Fibroblast of lung (primary cell): ENCODE measurements around the gene SEC16A. TPM values are rescaled to one million over a fixed set of nuclear protein-coding genes. Genes with fewer than 3 reads are reported as not detected.

Experiments
- DNase-seq, 2 donors: peaks; one replicate each; pipeline versions ENCODE4 v3.0.0 to v3.0.0-alpha.2; 2010; ENCODE audit warnings: low read depth in 2 of 2
- H2AFZ ChIP-seq: 2 replicates; pipeline ENCODE4 v1.5.1; 2012; ENCODE audit warnings: low read length, control low read depth, inconsistent platforms
- H3K27ac ChIP-seq: 2 replicates; pipeline ENCODE4 v1.5.1; 2011; ENCODE audit warnings: low read length, control low read depth; ENCODE audit not compliant: insufficient read depth
- H3K27me3 ChIP-seq: 2 replicates; pipeline ENCODE4 v1.5.1; 2011; ENCODE audit warnings: mild to moderate bottlenecking, low read length; ENCODE audit not compliant: control insufficient read depth, insufficient read depth
- H3K36me3 ChIP-seq: 2 replicates; pipeline ENCODE4 v1.5.1; 2011; ENCODE audit warnings: low read length; ENCODE audit not compliant: control insufficient read depth, insufficient read depth
- H3K4me1 ChIP-seq: 2 replicates; pipeline ENCODE4 v1.5.1; 2011; ENCODE audit warnings: low read length; ENCODE audit not compliant: control insufficient read depth, insufficient read depth; ENCODE audit errors: extremely low read depth
- H3K4me2 ChIP-seq: 2 replicates; pipeline ENCODE4 v1.5.1; 2011; ENCODE audit warnings: low read length, control low read depth; ENCODE audit not compliant: insufficient read depth; ENCODE audit errors: extremely low read depth
- H3K4me3 ChIP-seq, 4 experiments: fragments of 200-600 bp in 1 of 4; sonication (generic) in 1 of 4; replicated peaks in 1 of 4; 2 replicates each; pipeline ENCODE4 v1.5.1; 2011 to 2016; ENCODE audit warnings: low read length in 4 of 4, low read depth in 3 of 4, mild to moderate bottlenecking in 3 of 4, control low read depth in 2 of 4, inconsistent platforms in 1 of 4, mixed read lengths in 1 of 4; ENCODE audit not compliant: insufficient read depth in 1 of 4; ENCODE audit errors: control extremely low read depth in 1 of 4
- H3K79me2 ChIP-seq: 2 replicates; pipeline ENCODE4 v1.5.1; 2012; ENCODE audit warnings: mild to moderate bottlenecking, low read length, inconsistent platforms; ENCODE audit not compliant: control insufficient read depth, insufficient read depth
- H3K9ac ChIP-seq: 2 replicates; pipeline ENCODE4 v1.5.1; 2011; ENCODE audit warnings: mild to moderate bottlenecking, low read length, control low read depth; ENCODE audit not compliant: insufficient read depth
- H3K9me3 ChIP-seq: 2 replicates; pipeline ENCODE4 v1.5.1; 2012; ENCODE audit warnings: low read depth, low read length; ENCODE audit not compliant: control insufficient read depth, insufficient read depth
- H4K20me1 ChIP-seq: 2 replicates; pipeline ENCODE4 v1.5.1; 2011; ENCODE audit warnings: low read length; ENCODE audit not compliant: control insufficient read depth, insufficient read depth; ENCODE audit errors: extremely low read depth
- CTCF ChIP-seq, 2 donors: IDR thresholded peaks in 1 of 2; conservative IDR thresholded peaks in 1 of 2; 1 replicate in 1 of 2; 2 replicates in 1 of 2; pipeline ENCODE4 v1.5.1; 2011 to 2012; ENCODE audit warnings: low read length in 2 of 2, control low read depth in 1 of 2, inconsistent platforms in 1 of 2, low read depth in 1 of 2, mild to moderate bottlenecking in 1 of 2
- EZH2 ChIP-seq: IDR thresholded peaks from 2 replicates; pipeline ENCODE4 v1.5.1; 2012; ENCODE audit warnings: low read length, control low read depth, mild to moderate bottlenecking; ENCODE audit errors: missing control alignments
- polyA plus RNA-seq, 2 donors: library from polyadenylated mRNA; depleted of rRNA in 1 of 2; stranded (reverse) in 1 of 2; unstranded in 1 of 2; fragments of >200 nt; gene quantifications; 2 replicates each; pipeline ENCODE4 v1.2.1, GENCODE V29; 2011 to 2012; ENCODE audit warnings: missing spikeins in 1 of 2
- total RNA-seq: library from RNA; depleted of rRNA; stranded (reverse); fragments of >200 nt; gene quantifications from 2 replicates; pipeline ENCODE4 v1.2.1, GENCODE V29; 2014

Gene SEC16A
- total and polyA plus RNA-seq, 2 donors (not counting 1 experiment from before 2014, with no cell fraction given): 17.8 to 23.9 TPM

DNA sequence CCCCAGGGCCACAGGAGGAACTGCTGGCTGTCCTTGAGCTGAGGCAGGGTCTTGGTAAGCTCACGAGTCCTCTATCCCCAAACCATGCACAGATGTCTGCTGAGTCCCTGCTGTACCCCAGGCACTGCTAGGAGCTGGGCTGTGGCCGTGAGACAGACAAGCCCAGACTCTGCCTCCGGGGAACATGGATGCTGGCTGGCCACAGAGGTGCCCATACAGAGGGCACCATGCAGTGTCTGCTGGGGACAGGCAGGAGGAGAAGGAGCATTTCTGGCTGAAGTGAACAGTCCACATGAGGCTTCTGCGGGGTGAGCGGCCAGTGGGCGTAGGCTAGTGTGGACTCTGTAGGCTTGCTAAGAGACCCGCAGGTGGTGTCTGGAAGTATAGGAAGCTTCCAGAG is 4.8 kb upstream of the SEC16A start:
- Histone ChIP-seq H3K4me3 (no peak overlapping the region), H3K9me3 (no peaks in the 10 kb centered on the region)
- no peak for TF ChIP-seq EZH2
- no peak for TF ChIP-seq CTCF (conservative IDR thresholded peaks at IDR 0.05 in 1 of 2, IDR thresholded peaks at IDR 0.05 in 1 of 2; ENCODE audit: low read depth in 1 of 2, low read length in 2 of 2)

GRCh38 chr9:136486823-136487620 is 4.2 kb upstream of the SEC16A start:
- peaks cover 6% of the 10 kb centered on the region for H3K79me2 ChIP-seq
- no peaks in the 10 kb centered on the region for H3K9me3 ChIP-seq
- no peaks in the 10 kb centered on the region for H3K27me3 ChIP-seq
- no peak for DNase-seq
- H3K9ac ChIP-seq: no peak overlapping the region
- H3K36me3 ChIP-seq: no peaks in the 10 kb centered on the region
- H3K4me3 ChIP-seq: no peak overlapping the region
- H2AFZ ChIP-seq: no peak overlapping the region
- H4K20me1 ChIP-seq: no peaks in the 10 kb centered on the region
- TF ChIP-seq EZH2 (no peak), CTCF (conservative IDR thresholded peaks at IDR 0.05 in 1 of 2, IDR thresholded peaks at IDR 0.05 in 1 of 2; ENCODE audit: low read depth in 1 of 2, low read length in 2 of 2) (no peak)
- no peak overlapping the region for H3K4me2 ChIP-seq
- peaks cover 2% of the 10 kb centered on the region for H3K4me1 ChIP-seq
- no peak overlapping the region for H3K27ac ChIP-seq

More for the DNA sequence above, 4.8 kb upstream of the SEC16A start:
- H3K36me3 ChIP-seq: no peaks in the 10 kb centered on the region
- H2AFZ ChIP-seq: no peak overlapping the region
- no peaks in the 10 kb centered on the region for H3K27me3 ChIP-seq
- no peak overlapping the region for H3K9ac ChIP-seq
- no peak overlapping the region for H3K27ac ChIP-seq
- H3K79me2 ChIP-seq: no peaks in the 10 kb centered on the region
- no peak for DNase-seq
- H4K20me1 ChIP-seq: no peaks in the 10 kb centered on the region
- H3K4me1 ChIP-seq: peaks cover 2% of the 10 kb centered on the region
- H3K4me2 ChIP-seq: no peak overlapping the region

DNA sequence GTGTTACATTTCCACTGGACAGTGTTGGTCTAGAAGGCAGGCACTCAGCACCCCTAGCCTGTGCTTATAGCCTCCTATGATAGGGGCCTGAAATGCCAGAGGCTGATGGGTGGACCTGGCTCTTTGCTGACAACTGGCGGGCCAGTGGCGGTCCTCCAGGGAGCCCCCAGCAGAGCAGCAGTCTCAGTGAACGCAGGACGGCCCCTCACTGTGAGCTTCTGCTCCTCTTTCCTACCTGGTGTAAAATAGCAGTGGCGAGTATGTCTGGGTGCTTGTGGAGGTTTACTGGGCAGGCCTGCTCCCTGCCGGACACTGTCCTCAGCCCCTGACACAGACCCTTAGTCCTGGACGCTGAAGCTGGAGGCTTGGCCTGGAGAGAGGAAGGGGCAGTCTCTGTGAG is 3.3 kb upstream of the SEC16A start:
- TF ChIP-seq EZH2 (no peak), CTCF (conservative IDR thresholded peaks at IDR 0.05 in 1 of 2, IDR thresholded peaks at IDR 0.05 in 1 of 2; ENCODE audit: low read depth in 1 of 2, low read length in 2 of 2) (no peak)
- DNase-seq: no peak
- Histone ChIP-seq H3K27ac (no peak overlapping the region), H2AFZ (no peak overlapping the region), H3K4me1 (peaks cover 2% of the 10 kb centered on the region), H4K20me1 (no peaks in the 10 kb centered on the region), H3K9ac (no peak overlapping the region), H3K9me3 (no peaks in the 10 kb centered on the region), H3K36me3 (no peaks in the 10 kb centered on the region), H3K4me2 (no peak overlapping the region), H3K4me3 (no peak overlapping the region), H3K27me3 (no peaks in the 10 kb centered on the region), H3K79me2 (peaks cover 15% of the 10 kb centered on the region)
